ENCODE results near the gene SS18. TPM values are rescaled to one million over a fixed set of nuclear protein-coding genes. Genes with fewer than 3 reads are reported as not detected.
"Not testable (repeated sequence)": the region's sequence is repeated elsewhere in the genome, so short reads cannot be mapped to it uniquely, and the experiment has no call there.

The SS18 gene
- total RNA-seq, 2 donors from 2014 or later = 84.9 to 87.6 TPM

- no peak within 1 kb of the TSS for H3K27ac Mint-ChIP-seq
- DNase-seq = peak; percentile 68
- no peaks in the 10 kb centered on the region for H3K9me3 ChIP-seq (ENCODE audit: control insufficient read depth, low read length)
- no peak within 1 kb of the TSS for H3K4me3 ChIP-seq (ENCODE audit: low read length)
- H3K27me3 Mint-ChIP-seq (ENCODE audit: insufficient read depth) = peaks cover 32% of the 10 kb centered on the region
- peaks cover 7% of the 10 kb centered on the region for H3K9me3 Mint-ChIP-seq
- TF ChIP-seq CTCF (conservative IDR thresholded peaks at IDR 0.05) = no peak
- no peak within 1 kb of the TSS for H3K27ac ChIP-seq (ENCODE audit: low read depth, low read length)
- H3K4me1 Mint-ChIP-seq = no peaks in the 10 kb centered on the region
- no peak within 1 kb of the TSS for H3K9ac ChIP-seq (ENCODE audit: extremely low read depth, low read length, poor library complexity, severe bottlenecking)
- no peaks in the 10 kb centered on the region for H3K4me1 ChIP-seq (ENCODE audit: control insufficient read depth, insufficient read depth, low read length)
- H3K36me3 ChIP-seq (ENCODE audit: control insufficient read depth, insufficient read depth, low read length) = no peaks in the 10 kb centered on the region
- no peaks in the 10 kb centered on the region for H3K36me3 Mint-ChIP-seq (ENCODE audit: low read depth)
- H3K27me3 ChIP-seq (ENCODE audit: control insufficient read depth, insufficient read depth, low read length, poor library complexity, severe bottlenecking) = no peaks in the 10 kb centered on the region
- peak within 1 kb of the TSS; percentile 50 for H3K4me3 Mint-ChIP-seq
- 91 to 96% methylated on average over 30 to 31 of the region's 31 CpGs for WGBS, 2 experiments (ENCODE audit: insufficient coverage in 1 of 2, insufficient read length in 1 of 2)
Observed at GRCh38 chr18:26133652-26134051, 43.2 kb upstream of the SS18 start, which contains the start of gene PSMA8. TSS of gene PSMA8 (plus strand) at chr18:26133869. CDS start at chr18:26133966, 97 bp downstream.

DNA sequence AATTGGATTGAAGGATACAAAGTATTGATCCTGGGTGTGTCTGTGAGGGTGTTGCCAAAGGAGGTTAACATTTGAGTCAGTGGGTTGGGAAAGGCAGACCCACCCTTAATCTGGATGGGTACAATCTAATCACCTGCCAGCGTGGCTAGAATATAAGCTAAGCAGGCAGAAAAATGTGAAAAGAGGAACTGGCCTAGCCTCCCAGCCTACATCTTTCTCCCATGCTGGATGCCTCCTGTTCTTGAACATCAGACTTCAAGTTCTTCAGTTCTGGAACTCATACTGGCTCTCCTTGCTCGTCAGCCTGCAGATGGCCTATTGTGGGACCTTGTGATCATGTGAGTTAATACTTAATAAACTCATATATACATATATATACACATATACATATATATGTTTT lies 37.8 kb upstream of the SS18 start:
- not testable (repeated sequence) for H3K27ac Mint-ChIP-seq; H3K4me3 Mint-ChIP-seq; H3K27me3 ChIP-seq (ENCODE audit: control insufficient read depth, insufficient read depth, low read length, poor library complexity, severe bottlenecking); H3K27me3 Mint-ChIP-seq (ENCODE audit: insufficient read depth); H3K9me3 ChIP-seq (ENCODE audit: control insufficient read depth, low read length); H3K9ac ChIP-seq (ENCODE audit: extremely low read depth, low read length, poor library complexity, severe bottlenecking); H3K4me3 ChIP-seq (ENCODE audit: low read length); H3K36me3 ChIP-seq (ENCODE audit: control insufficient read depth, insufficient read depth, low read length); H3K4me1 ChIP-seq (ENCODE audit: control insufficient read depth, insufficient read depth, low read length); H3K9me3 Mint-ChIP-seq; H3K27ac ChIP-seq (ENCODE audit: low read depth, low read length); H3K36me3 Mint-ChIP-seq (ENCODE audit: low read depth); DNase-seq; H3K4me1 Mint-ChIP-seq
- 80 to 86% methylated on average over 1 of the region's 2 CpGs for WGBS, 2 experiments (ENCODE audit: insufficient coverage in 1 of 2, insufficient read length in 1 of 2)

GRCh38 chr18:26127786-26128185 lies 37.4 kb upstream of the SS18 start:
- Mint-ChIP-seq H3K27me3 (ENCODE audit: insufficient read depth) (peaks cover 5% of the 10 kb centered on the region), H3K9me3 (peaks cover 3% of the 10 kb centered on the region), H3K27ac (no peak overlapping the region), H3K4me3 (no peak overlapping the region), H3K36me3 (ENCODE audit: low read depth) (no peaks in the 10 kb centered on the region), H3K4me1 (no peaks in the 10 kb centered on the region)
- Histone ChIP-seq H3K36me3 (ENCODE audit: control insufficient read depth, insufficient read depth, low read length) (no peaks in the 10 kb centered on the region), H3K27ac (ENCODE audit: low read depth, low read length) (no peak overlapping the region), H3K27me3 (ENCODE audit: control insufficient read depth, insufficient read depth, low read length, poor library complexity, severe bottlenecking) (no peaks in the 10 kb centered on the region), H3K4me3 (ENCODE audit: low read length) (no peak overlapping the region), H3K9me3 (ENCODE audit: control insufficient read depth, low read length) (peaks cover 7% of the 10 kb centered on the region), H3K4me1 (ENCODE audit: control insufficient read depth, insufficient read depth, low read length) (no peaks in the 10 kb centered on the region), H3K9ac (ENCODE audit: extremely low read depth, low read length, poor library complexity, severe bottlenecking) (no peak overlapping the region)
- no peak for TF ChIP-seq CTCF (conservative IDR thresholded peaks at IDR 0.05)
- DNase-seq = no peak
- 83 to 87% methylated on average over 2 to 5 of the region's 5 CpGs for WGBS, 2 experiments (ENCODE audit: insufficient coverage in 1 of 2, insufficient read length in 1 of 2)

GRCh38 chr18:26121994-26122393 lies 31.6 kb upstream of the SS18 start:
- not testable (repeated sequence) for H3K4me1 Mint-ChIP-seq
- WGBS, 2 experiments (ENCODE audit: insufficient coverage in 1 of 2, insufficient read length in 1 of 2) = 80 to 83% methylated on average over 1 to 2 of the region's 2 CpGs

More at GRCh38 chr18:26121994-26122393, 31.6 kb upstream of the SS18 start:
- H3K9ac ChIP-seq (ENCODE audit: extremely low read depth, low read length, poor library complexity, severe bottlenecking); H3K4me3 ChIP-seq (ENCODE audit: low read length); DNase-seq; H3K4me1 ChIP-seq (ENCODE audit: control insufficient read depth, insufficient read depth, low read length); H3K36me3 Mint-ChIP-seq (ENCODE audit: low read depth); H3K27ac Mint-ChIP-seq; H3K36me3 ChIP-seq (ENCODE audit: control insufficient read depth, insufficient read depth, low read length); H3K4me3 Mint-ChIP-seq; H3K27ac ChIP-seq (ENCODE audit: low read depth, low read length); H3K27me3 ChIP-seq (ENCODE audit: control insufficient read depth, insufficient read depth, low read length, poor library complexity, severe bottlenecking); H3K27me3 Mint-ChIP-seq (ENCODE audit: insufficient read depth): not testable (repeated sequence)
- H3K9me3 Mint-ChIP-seq = peaks cover 20% of the 10 kb centered on the region
- H3K9me3 ChIP-seq (ENCODE audit: control insufficient read depth, low read length) = peaks cover 20% of the 10 kb centered on the region

Measured in endodermal cell (in vitro differentiated cells).